NCI-H1048 (cell line): ENCODE measurements around the gene SLC25A43.
"Not testable (repeated sequence)": the region's sequence is repeated elsewhere in the genome, so short reads cannot be mapped to it uniquely, and the experiment has no call there.

ENCODE experiments used
- DNase-seq: peaks from one replicate; lab custom pipeline; 2025; lab: John Stamatoyannopoulos, UW

The SLC25A43 gene

DNA sequence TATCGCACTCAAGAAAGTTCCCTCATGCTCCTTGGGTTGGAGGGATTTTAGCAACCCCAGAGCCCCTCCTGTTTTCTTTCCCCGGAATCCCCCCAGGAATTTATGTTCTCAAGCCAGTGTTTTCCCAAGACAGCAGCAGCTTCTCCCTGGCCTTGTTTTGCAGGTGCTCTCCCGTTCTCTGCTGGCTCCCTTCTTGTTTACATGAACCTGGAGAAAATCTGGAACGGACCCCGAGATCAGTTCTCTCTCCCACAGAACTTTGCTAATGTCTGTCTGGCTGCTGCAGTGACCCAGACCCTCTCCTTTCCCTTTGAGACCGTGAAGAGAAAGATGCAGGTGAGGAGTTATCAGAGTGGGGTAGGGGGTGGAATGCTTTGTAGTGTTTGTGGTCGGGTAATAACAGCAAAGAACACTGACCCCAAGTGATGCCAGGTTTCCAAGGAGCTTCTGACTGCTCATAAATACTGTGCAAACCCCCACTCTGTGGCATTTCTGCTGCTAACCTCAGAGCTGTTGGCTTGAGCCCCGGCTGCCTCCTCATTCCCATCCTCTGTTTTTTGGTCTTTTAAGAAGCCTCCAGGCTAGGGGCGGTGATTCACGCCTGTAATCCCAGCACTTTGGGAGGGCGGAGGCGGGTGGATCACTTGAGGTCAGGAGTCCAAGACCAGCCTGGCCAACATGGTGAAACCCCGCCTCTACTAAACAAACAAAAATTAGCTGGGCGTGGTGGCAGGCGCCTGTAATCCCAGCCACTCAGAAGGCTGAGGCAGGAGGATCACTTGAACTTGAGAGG, 11.1 kb downstream of the SLC25A43 start:
- no peak for DNase-seq

DNA sequence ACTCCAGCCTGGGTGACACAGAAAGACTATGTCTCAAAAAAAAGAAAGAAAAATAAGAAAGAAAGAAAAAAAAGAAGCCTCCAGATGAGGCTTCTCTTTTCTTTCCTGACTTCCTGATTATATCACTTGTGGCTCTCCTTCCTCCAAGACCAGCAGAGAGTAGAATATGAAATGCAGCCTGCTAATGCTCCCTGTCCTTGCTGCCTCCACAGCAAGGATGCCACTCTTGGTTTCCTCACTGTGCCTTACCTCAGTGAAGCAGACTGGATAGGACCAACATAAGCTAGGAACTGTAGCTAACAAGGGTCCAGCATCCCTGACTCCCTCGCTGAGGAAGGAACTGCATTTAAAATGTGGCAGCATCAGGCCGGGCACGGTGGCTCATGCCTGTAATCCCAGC, 11.7 kb downstream of the SLC25A43 start:
- no peak for DNase-seq

DNA sequence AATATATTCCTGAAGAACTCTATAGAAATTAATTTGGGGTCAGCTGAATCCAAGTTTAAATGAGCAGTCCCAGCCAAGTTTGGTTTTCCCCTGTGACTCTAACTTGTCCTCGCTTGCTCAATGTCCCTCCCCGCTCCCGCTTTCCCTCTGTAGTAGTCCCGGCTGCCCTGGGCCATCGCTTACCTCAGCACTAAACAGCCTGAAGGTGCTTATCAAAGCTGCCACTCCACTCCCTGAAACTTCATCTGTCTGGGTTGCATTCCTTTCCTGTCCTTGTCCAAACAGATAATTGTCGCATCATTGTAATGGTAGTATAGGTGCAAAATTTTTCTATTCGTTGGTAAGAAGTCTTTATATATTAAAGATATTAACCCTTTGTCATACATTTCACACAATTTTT, 12.8 kb downstream of the SLC25A43 start:
- no peak for DNase-seq

DNA sequence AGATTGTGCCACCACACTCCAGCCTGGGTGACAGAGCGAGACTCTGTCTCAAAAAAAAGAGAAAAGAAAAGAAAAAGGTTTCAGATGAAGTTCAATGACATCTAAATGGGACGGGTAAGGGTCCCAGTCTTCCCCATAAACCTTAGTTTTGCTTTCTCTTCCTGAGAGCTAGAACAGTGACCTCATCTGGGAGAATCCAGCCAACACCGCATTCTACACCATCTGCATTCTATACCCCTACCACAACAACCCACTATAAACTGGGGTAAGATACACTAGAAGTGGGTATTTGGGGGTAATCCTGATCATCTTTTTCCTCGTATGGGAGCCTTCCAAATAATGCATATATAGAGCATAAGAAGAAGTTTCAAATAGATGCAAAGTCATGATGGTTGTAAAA, 18.2 kb downstream of the SLC25A43 start:
- no peak for DNase-seq

DNA sequence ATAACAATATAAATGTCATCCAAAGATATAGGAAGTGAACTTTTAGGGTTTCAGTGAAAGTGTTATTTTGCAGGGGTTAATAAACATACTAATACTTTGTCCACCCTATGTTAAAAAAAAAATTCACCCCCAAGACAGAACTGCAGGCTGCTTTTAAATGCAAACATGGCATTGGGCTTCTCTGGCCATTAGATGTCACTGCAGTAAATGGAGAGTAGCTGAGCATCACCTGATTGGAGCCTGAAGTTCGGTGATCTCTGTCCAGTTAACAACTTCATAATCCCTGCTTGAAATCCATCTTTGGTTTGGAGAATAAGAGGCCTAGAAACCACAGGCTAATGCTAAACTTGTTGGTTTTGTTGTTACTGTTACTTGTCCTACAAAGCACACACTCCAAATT, 18.7 kb downstream of the SLC25A43 start:
- DNase-seq, result no peak

DNA sequence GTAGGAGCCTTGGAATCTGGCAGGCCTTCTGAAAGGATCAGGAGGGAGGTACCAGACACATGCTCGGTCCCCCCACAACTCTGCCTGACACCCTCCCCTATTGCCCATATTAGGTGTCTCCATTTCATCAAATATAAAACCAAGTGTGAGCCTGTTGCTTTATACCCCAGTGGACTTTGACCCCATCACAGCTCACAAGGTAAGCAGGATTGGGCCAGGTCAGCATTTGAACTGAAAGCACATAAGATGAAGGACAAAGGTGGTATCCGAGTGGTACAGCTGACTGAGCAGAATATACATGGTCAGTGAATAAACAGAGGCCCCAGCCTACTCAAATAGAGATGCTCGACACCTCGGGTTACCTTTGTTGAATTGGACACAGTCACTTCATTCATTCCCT, 20.0 kb downstream of the SLC25A43 start:
- no peak for DNase-seq

DNA sequence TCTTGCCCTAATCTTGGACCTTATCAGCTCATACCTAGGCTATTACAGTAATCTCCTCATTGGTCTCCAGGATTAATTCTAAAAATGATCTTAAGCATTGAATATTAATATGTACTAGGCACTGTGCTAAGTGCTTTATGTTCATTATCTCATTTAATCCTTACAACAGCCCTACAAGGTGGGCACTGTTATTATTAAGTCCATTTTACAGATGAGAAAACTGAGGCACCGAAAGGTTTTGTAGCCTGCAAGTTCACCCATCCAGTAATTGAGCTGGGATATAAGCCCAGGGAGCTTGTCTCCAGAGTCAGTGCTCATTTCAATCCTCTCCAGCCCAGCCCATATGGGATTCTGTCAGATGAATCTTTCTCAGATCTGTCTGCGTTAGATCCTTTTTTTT, 20.8 kb downstream of the SLC25A43 start:
- no peak for DNase-seq

DNA sequence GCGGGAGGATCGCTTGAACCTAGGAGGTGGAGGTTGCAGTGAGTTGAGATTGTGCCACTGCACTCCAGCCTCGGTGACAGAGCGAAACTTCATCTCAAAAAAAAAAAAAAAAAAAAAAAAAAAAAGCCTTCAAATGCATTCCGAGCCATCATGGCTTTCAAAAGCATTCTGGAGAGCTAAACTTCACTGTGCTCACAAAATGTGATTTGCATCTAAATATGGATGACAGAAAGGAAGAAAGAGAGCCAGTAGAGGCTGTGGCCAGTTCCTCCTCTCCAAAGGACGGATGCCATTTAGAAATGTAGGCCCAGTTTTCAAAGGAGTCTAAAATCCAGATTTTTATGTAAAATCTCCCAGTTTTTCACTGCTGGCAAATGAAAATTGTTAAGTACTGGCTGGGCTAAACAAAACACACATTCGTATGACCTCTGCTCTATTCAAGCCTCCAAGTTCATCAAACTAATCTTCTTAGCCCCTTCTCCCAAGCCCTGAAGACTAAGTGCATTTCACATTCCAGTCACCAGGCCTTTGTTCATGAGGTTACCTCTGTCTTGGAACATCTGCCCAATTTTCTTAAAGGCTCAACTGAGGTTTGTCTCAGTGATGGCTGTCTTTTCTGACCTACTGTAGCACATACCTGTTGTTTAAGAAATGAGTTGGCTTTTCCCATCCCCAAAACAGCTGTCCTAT, 22.0 kb downstream of the SLC25A43 start:
- DNase-seq, result no peak

DNA sequence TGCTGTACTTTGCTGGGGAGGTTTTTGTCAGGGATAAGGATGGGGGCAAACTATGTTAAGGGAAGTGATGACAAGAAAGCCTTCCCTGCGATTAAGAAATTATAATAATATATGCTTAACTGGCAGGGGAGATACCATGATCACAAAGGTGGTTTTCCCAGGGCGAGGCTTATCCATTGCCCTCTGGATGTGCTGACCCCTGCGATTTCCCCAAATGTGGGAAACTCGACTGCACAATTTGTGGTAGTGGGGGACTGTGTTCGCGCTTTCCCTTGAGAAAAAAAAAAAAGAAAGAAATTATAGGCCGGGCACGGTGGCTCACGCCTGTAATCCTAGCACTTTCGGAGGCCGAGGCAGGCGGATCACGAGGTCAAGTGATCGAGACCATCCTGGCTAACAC, 24.5 kb downstream of the SLC25A43 start:
- DNase-seq, result no peak

DNA sequence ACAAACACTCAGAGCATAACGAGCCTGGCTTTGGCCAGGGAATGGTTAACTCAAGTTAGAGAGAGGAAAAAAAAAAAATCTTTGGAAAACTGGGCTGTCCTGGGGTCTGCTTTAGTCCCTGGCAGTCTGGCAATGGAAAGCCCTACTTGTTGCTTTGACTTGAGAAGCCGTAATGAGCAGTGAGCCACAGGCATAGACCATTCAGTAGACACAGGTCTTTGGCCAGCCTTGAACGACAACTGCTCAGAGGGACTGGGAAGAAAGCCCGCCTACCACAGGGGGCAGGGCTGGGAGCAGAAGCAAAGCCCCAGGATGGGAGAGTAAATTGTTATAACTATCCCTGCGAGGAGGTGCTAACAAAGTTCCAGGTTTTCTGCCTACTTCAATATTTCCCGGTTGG, 25.9 kb downstream of the SLC25A43 start:
- DNase-seq, result no peak

DNA sequence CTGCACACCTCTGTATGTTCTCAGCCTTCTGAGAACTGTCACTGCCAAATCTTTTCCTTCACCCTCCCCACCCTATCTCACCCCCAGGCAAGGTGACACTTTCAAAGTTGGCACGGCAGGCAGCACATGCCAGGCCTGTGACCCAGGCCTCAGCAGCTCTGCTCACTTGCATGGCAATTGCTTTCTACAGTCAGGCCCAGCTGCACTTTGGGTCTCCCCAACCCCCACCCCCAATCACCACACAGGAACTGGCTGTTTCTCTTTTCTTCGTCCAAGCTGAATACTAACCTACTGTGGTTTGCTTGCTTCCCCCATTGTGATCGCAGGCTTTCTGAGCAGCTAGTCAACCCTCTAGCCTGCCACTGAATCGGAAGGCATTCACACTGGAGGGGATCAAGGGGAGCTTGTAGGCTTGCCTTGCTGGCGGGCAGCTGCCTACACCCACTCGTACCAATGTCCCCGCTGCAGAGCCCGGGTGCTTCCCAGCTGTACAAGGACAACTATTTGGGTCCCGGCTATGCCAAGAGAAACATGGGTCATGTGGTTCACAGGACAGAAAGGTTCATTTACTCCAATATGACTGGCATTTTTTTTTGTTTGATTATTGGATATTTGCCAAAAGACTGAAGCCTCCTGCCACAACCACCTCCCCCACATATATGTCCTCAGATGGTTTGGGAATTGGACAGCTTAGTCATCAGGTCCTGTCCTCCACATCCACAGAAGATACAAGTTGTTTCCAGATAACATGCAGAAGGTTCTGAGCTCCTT, 28.1 kb downstream of the SLC25A43 start:
- no peak for DNase-seq

DNA sequence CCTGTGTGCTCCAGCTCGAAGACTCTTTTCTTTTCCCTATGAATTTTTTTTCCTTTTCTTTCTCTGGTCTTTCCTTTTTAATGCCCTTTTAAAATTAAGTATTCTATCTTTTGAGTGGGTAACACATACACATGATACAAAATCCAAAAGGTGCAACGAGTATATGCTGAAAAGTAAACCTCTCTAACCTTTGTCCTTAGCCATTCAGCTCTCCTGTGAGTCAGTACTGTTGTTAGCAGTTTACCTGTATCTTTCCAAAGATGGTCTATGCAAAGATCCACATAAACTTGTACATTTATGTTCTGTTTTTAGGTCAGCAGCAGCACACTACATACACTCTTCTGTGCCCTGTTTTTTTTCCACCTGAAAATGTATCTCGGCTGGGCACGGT, 28.7 kb downstream of the SLC25A43 start:
- no peak for DNase-seq

DNA sequence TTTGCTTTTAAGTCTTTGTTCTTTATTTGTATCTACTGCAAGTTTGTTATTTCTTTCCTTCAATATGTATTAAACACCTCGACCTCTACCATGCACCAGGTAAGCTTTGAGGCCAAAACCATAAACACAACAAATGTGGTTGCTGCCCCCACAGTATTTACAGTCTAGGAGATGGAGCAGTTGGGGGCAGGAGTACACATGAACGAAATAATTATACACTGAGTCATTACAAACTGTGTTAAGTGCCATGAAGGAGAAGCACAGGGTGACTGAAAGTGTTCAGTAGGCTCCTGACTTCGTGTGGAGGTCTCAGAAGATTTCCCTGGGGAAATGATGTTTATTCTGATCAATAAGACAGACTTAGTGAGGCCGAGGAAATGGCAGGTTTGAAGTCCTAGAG, 30.3 kb downstream of the SLC25A43 start:
- DNase-seq, result no peak

DNA sequence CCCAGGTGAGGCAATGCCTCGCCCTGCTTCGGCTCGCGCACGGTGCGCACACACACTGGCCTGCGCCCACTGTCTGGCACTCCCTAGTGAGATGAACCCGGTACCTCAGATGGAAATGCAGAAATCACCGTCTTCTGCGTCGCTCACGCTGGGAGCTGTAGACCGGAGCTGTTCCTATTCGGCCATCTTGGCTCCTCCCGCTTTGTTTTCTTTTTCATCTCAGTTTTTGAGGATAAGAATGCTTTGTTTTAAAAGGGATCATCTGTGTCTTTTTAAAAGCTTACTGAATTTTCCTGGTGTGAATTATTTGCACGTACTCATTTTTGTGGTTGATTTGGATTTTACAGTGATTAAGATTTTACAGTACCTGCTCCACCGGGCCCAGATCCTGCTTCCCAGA, 42.2 kb downstream of the SLC25A43 start:
- not testable (repeated sequence) for DNase-seq

DNA sequence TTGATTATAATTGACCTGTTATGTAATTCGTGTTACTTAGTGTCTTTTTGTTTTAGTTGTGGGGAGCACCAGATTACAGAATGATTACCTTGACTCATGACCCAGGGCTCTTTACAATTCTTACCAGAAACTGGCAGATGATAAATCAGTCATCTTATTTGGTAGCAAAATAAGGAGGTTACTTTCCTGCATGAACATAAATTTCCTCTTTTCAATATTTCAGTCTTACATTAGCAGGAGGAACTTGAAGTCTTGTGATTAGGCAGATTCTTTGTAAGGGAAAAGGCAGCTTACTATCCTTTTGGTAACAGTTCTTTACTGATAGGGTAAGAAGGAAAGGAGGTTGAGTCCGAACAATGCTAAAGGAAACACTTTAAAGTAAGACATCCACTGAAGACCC, 43.1 kb downstream of the SLC25A43 start:
- no peak for DNase-seq

DNA sequence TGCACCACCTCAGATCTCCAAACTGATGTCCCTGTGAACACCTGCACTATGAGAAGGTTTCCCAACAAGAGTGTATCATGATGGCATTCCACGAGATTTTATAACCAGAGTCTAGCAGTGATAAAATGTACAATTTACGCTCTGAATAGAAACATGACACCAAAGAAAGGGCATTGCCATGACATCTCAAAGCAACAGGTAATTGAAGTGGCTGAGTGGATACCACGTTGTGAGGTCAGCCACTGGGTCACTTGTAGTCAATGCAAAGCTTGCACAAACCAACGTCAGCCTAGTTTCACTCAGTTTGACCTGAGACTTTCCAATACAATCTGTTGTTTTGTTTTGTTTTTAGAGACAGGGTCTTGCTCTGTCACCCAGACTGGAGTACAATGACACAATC, 54.1 kb downstream of the SLC25A43 start:
- DNase-seq, result no peak

DNA sequence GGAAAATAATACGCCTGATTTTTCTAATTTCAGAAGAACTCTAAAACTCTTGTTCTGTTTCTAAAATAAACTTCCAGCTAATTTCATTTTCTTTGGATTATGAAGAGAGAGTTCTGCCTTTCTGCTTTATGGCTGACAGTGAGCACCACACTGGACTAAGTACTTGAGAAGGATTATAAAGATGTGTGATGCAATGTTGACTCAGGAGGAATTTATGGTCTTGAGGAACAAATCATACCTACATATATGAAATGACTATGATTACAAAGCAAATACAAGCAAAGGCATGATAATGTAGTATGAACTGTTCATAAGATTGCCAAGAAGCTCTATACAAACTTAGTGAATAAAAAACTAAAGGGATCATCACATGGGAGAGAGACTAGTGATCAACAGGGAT, 56.1 kb downstream of the SLC25A43 start:
- no peak for DNase-seq

DNA sequence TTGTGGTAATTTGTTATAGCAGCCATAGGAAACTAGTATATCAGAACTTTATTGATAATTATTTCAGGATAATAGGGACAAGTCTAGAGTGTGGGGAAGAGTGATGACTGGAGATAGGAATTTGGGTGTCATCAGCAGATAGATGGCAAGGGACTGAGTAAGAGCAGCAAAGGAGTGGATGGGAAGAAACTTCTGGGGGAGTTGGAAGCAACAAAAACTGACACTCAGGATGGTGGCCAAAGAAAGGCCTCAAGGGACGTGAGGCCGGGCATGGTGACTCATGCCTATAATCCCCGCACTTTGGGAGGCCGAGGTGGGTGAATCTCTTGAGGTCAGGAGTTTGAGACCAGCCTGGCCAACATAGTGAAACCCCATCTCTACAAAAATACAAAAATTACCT, 60.0 kb downstream of the SLC25A43 start:
- no peak for DNase-seq

DNA sequence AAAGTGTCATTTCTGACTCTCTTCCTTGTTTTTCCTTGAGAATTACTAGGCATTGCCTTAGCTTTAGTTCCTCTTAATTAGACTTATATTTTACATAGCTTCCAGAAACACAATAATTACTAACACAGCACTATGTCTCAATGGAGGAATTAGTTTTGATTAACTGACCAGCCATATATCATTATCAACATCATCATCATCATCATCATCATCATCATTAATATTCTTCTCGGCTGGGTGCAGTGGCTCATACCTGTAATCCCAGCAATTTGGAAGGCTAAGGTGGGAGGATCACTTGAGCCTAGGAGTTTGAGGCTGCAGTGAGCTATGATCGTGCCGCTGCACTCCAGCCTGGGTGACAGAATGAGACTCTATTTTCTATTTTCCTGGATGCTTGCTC, 66.4 kb downstream of the SLC25A43 start:
- DNase-seq, result no peak

DNA sequence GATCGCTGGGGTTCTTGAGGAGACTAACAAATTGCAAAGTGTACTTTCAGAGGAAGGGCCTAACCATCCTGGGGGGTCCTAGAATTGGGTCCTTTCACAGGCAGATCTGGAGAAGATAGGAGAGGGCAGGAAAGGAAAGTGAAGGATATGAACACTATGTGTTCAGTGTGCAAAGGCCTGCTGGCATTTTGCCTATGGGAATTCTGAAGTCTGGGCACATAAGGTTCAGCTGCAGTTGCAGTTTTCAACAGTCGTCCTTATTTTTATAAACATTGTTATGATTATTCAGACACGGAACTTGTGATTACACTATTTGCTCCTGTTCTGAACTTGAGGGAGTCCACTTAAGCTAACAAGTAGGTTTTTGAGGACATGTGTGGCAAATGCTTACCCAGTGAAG, 67.8 kb downstream of the SLC25A43 start:
- no peak for DNase-seq

DNA sequence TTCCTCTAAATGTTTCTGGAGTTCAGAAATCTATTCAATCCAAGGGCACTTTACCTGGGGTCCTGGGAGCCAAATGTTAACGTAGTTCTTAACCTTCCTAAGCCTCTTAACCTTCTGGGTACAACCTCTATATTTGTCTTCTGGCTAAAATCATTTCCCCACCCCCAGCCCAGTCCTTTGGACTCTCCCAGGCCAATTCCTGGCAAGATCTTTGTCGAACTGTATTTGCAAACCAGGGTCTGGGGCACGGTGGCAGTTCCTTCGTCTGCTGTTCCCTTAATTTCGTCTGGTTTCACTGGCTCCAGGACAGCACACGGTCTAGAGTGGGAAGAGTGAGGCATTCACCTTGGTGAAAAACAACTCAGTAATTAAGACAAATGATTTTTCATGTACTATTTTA, 68.3 kb downstream of the SLC25A43 start:
- no peak for DNase-seq

DNA sequence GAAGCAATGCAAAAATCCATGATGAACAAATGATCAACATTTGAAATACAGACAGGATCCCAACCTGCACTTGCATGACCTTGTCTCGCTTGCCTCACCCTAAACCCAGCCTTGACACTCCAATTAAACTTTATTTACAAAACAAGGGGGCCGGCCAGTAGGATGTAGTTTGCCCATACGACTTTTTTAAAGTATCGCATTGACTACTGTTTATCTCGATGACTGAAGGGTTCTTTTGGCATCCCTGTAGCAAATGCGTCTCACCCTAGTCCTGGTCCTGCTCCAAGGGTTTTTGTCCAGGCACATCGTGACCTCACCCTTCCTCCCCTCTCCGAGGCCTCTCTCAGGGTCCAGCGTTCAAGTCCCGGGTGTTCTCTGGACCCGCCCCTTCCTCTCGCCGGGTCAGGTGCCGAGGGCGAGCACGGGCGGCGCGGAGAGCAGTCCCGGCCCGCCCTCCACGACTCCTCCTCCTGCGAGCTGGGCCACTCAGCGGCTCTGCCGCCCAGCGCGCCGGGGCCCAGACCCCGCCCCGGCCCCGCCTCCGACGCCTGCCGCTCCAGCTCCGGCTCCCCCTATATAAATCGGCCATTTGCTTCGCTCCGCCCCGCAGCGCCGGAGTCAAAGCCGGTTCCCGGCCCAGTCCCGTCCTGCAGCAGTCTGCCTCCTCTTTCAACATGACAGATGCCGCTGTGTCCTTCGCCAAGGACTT, 68.9 kb downstream of the SLC25A43 start, which contains the start of gene SLC25A5:
SLC25A5 (plus strand) TSS at position 603 of the 709 bp plus-strand sequence; CDS start at position 675, 72 bp downstream.
- peak; percentile 38 for DNase-seq
